CD4-positive, alpha-beta T cell treated with Interleukin-17A for 1 hour (primary cell): ENCODE results near the gene GCLC.
"Not testable (repeated sequence)": the region's sequence is repeated elsewhere in the genome, so short reads cannot be mapped to it uniquely, and the experiment has no call there.

Experiments used
- DNase-seq: peaks from one replicate; pipeline ENCODE4 v3.0.0-alpha.2; 2020

The GCLC gene

GRCh38 chr6:53556986-53557715 is 12.2 kb upstream of the GCLC start:
- no peak for DNase-seq

- DNase-seq = not testable (repeated sequence)
Observed at GRCh38 chr6:53553600-53553999, 8.7 kb upstream of the GCLC start.

- DNase-seq = not testable (repeated sequence)
Observed at GRCh38 chr6:53551681-53552080, 6.8 kb upstream of the GCLC start.

GRCh38 chr6:53547811-53548496 is 3.1 kb upstream of the GCLC start:
- peak; percentile 95 for DNase-seq

DNA sequence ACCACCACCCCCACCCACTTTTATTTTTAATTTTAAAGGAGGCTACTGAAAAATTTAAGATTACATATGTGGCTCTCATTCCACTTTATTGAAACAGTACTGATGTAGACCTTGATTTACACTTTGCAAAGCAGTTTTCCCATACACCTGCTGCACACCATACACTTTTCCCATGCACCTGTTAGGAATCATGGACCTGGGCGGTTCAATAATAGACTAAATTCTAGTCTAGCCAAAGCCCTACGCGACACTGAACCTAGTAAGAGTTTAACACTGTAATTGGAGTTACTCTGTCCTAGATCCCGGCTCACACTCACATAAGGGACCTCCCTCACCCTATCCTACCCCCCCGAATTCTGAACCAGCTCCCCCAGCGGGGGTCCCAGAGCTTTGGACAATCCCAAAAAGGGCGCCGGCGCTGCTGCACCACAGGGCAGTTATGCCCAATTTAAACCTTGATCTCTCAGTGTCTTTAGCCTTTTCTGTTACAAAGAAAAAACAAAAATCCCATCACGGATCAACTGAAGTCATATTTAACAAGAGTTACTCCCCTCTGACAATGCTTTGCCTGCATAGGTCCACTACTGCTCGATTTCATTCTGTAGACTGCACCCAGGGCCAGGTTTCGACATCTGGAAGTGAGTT is 2.4 kb upstream of the GCLC start:
- no peak for DNase-seq

DNA sequence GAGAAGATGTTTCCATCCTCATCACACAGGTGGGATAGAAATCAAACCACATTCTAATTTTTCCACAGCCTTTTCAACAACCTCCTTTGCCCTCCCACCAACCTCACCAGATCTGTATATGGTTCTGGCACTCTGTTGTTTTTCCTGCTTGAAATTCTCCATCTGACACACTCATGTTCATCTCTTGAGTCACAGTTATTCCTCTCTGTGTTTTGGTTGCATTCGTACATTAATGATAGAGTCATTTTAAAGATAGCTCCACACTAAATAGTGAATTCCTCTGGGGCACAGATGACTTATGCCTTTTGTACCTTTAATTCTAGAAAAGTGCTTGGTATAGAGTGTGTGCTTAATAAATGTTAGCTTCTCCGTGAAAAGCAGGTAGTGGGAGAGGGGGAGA is 1.4 kb upstream of the GCLC start:
- DNase-seq = no peak

DNA sequence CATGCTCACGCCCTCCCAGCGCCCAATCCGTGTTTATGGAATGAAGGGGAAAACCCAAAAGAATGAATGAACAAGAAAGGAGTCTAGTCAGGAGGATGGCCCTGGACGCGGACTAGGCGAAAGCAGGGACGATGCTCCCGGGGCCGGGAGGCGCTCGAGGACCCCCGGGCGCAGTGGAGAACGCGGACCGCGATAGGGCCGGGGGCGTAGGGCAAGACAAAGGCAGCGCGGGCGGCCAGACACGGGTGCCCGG is 758 bp downstream of the GCLC start:
- DNase-seq = peak; percentile 10

DNA sequence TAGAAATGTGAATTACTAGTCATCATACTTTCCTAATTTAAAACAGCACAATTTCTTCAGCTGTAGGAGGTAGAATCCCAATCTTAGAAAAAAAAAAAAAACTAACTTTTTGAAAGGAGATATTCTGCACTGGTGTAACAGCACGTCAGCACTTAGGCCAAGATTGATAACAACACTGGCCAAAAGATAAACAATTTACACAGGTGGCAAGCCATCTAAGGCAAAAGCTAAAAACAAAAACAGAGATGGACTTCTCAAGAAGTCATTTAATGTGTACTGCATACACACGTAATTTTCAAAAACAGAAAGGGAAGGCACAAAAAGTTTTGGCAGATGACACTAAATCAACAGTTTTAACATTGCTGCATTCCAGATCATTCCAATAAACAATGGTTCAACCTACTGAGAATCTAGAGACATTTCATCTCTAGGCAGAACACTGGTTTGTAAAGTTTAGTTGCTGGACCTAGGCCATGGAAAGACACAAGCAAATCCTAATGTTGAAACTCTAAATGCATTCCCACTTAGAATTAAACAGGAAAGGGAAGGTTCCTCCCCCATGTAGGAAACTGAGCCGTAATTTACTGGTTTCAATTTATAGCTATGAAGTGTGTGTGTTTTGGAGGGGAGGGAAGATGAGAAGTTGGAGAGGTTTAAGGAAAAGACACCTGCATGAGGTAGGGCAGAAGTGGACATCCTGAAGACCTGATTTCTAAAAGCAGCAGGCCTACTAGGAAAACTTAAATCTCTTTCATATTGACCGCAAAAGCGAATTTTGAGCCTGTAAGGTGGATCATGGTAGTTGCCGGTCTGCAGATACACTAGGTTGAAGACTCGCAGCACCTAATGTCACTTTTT is 1.3 kb downstream of the GCLC start:
- no peak for DNase-seq

DNA sequence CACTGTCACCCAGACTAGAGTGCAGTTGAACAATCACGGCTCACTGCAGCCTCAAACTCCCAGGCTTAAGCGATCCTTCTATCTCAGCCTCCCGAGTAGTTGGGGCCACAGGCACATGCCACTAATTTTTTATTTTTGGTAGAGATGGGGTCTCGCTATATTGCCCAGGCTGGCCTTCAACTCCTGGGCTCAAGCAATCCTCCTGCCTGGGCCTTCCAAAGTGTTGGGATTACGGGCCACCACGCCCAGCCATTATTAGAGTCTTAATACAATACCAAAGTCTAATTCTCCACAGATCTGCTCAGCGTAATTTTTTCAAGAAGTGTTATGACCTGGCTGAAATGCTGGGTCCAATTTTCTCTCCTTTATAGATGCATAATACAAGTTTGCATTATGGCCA is 3.0 kb downstream of the GCLC start:
- no peak for DNase-seq

- no peak for DNase-seq
Observed at GRCh38 chr6:53540129-53540692, 4.7 kb downstream of the GCLC start.

GRCh38 chr6:53539561-53539960 is 5.3 kb downstream of the GCLC start:
- DNase-seq = no peak

GRCh38 chr6:53536561-53536960 is 8.3 kb downstream of the GCLC start:
- no peak for DNase-seq

GRCh38 chr6:53532942-53533341 is 12.0 kb downstream of the GCLC start:
- no peak for DNase-seq

- no peak for DNase-seq
Observed at GRCh38 chr6:53532061-53532797, 12.7 kb downstream of the GCLC start.

DNA sequence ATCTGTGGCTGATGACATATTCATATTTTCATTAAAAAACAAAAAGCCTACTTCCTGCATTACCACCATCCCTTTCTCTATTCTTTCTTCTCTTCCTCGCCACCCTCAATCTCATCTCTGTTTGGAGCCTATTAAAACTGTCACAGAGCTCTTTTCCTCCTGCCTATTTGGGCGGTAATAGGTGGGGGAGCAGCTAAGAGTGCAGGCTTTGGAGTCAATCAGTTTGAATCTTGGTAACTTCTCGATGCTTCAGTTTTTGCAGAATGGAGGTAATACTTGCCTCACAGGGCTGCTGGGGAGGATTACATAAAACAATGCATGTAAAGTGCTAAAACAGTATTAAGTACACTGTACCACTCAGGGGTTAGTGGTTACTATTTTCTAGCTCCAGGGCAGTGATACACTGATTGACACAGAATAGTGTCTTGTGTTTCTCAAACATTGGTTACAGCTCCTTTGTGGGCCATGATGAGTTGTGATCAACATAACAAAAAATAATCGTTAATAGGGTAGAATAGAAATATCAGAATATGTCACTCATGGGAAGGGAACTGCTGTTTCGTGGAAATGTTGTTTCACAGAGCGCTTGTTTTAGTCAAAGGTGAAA is 14.0 kb downstream of the GCLC start:
- no peak for DNase-seq

DNA sequence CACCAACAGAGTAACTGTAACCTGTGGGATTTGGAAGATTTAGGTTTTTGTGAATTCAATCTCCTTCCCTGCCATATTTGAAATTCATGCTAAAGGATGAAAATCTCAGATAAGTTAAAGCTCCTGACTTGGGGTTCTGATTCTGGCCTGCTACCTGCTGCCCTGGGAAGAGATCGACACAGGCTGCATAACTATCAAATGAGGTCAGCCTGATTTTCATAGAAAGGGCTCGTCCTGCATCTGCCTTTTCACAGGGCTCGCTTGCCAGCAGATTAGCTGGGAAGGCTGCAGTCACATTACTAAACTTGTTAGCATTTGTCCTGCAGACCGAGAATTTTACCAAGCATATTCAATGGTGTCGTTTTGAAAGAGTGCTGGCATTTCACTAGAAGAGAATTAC is 14.6 kb downstream of the GCLC start:
- DNase-seq = no peak

DNA sequence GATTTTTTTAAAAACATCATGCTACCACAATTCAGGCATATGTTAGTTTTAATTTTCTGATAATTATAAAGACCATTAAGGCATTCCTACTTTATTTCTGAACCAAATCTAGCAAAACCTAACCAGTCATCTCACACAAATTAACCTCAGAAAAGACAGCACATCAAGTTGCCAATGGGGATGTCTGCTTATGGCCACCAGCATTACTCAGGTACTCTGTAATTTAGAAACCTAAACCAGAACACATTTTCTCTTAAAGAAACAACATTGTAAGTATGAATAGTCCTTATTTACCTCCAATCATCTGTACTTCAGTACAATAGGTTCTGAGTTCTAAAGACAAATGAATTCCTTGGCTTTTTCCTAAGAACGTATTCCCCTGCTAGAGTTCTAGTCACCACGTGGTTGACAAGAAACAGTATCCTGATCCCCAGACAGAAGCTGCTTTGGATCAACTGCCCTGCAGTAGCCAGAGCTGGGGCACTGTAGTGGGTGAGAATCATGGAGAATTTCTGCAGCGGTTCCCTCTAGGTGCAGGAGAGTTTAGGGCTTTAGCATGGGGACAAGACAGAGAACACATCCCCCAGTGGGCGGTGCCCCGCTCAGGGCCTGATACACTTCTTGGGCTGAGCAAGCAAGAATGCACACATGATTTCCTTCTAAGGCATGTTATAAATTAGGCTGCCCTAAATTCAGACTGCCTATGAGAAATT is 15.4 kb downstream of the GCLC start:
- DNase-seq = no peak

GRCh38 chr6:53528107-53528506 is 16.8 kb downstream of the GCLC start:
- no peak for DNase-seq

GRCh38 chr6:53527249-53527765 is 17.6 kb downstream of the GCLC start:
- DNase-seq = no peak

- no peak for DNase-seq
Observed at GRCh38 chr6:53526000-53526399, 18.9 kb downstream of the GCLC start.

DNA sequence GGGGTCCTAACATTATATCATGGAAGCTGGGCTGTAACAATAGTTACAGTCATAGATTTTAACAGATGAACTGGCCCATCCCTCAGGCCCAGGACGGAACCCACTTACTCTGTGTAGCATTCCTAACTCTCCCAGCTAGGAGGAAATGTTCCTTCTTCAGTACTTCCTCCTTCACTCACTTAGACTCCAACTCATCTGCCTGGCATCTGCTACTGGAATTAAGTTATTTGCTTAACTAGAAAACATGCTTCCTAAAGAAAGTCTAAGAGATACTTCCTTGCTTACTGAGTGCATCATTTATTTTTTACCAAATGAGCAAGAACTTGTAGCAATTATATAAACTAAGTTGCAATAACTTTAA is 20.5 kb downstream of the GCLC start:
- no peak for DNase-seq
